Measurements from ENCODE around the gene SLC24A3.

SLC24A3 gene

DNA sequence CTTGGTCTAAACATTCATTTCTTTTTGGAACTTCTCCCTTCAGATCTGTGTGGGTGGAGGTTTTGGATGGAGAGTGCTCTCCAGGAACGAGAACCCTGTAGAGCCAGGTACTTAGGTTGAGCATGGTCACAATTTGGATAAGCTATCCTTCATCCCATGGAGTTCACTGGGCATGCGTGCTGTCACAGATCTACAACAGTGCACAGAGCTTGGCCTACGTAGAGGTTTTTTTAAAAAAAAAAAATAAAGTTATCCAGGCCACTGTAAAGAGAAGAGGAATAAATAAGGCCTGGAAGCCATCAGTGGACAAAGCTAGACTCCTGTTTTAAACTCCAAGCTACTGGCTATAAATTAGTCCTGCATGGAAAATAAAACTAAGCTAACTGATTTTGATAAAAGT is 165.6 kb downstream of the SLC24A3 start:
- Histone ChIP-seq H3K4me1 (ENCODE audit: control insufficient read depth, insufficient read depth, low read length) (no peaks in the 10 kb centered on the region), H3K9me3 (replicated peaks; ENCODE audit: low read length) (no peaks in the 10 kb centered on the region), H3K4me3 (ENCODE audit: low read length) (no peak overlapping the region), H3K4me2 (ENCODE audit: low read length) (no peak overlapping the region), H3K36me3 (ENCODE audit: insufficient read depth, low read length) (no peaks in the 10 kb centered on the region), H3K27me3 (ENCODE audit: control insufficient read depth, insufficient read depth, low read length) (peaks cover 3% of the 10 kb centered on the region), H3K9ac (ENCODE audit: low read depth, low read length) (no peak overlapping the region)

GRCh38 chr20:19380211-19380610 is 167.8 kb downstream of the SLC24A3 start:
- H3K9ac ChIP-seq (ENCODE audit: low read depth, low read length) = no peak overlapping the region
- H3K9me3 ChIP-seq (replicated peaks; ENCODE audit: low read length) = no peaks in the 10 kb centered on the region
- H3K36me3 ChIP-seq (ENCODE audit: insufficient read depth, low read length) = no peaks in the 10 kb centered on the region
- H3K4me1 ChIP-seq (ENCODE audit: control insufficient read depth, insufficient read depth, low read length) = no peaks in the 10 kb centered on the region
- peaks cover 3% of the 10 kb centered on the region for H3K27me3 ChIP-seq (ENCODE audit: control insufficient read depth, insufficient read depth, low read length)
- no peak overlapping the region for H3K4me2 ChIP-seq (ENCODE audit: low read length)
- no peak overlapping the region for H3K4me3 ChIP-seq (ENCODE audit: low read length)

GRCh38 chr20:19381947-19382346 is 169.5 kb downstream of the SLC24A3 start:
- no peak overlapping the region for H3K9ac ChIP-seq (ENCODE audit: low read depth, low read length)
- no peaks in the 10 kb centered on the region for H3K9me3 ChIP-seq (replicated peaks; ENCODE audit: low read length)
- no peaks in the 10 kb centered on the region for H3K36me3 ChIP-seq (ENCODE audit: insufficient read depth, low read length)
- peaks cover 3% of the 10 kb centered on the region for H3K27me3 ChIP-seq (ENCODE audit: control insufficient read depth, insufficient read depth, low read length)
- no peak overlapping the region for H3K4me3 ChIP-seq (ENCODE audit: low read length)
- no peak overlapping the region for H3K4me2 ChIP-seq (ENCODE audit: low read length)
- no peaks in the 10 kb centered on the region for H3K4me1 ChIP-seq (ENCODE audit: control insufficient read depth, insufficient read depth, low read length)

DNA sequence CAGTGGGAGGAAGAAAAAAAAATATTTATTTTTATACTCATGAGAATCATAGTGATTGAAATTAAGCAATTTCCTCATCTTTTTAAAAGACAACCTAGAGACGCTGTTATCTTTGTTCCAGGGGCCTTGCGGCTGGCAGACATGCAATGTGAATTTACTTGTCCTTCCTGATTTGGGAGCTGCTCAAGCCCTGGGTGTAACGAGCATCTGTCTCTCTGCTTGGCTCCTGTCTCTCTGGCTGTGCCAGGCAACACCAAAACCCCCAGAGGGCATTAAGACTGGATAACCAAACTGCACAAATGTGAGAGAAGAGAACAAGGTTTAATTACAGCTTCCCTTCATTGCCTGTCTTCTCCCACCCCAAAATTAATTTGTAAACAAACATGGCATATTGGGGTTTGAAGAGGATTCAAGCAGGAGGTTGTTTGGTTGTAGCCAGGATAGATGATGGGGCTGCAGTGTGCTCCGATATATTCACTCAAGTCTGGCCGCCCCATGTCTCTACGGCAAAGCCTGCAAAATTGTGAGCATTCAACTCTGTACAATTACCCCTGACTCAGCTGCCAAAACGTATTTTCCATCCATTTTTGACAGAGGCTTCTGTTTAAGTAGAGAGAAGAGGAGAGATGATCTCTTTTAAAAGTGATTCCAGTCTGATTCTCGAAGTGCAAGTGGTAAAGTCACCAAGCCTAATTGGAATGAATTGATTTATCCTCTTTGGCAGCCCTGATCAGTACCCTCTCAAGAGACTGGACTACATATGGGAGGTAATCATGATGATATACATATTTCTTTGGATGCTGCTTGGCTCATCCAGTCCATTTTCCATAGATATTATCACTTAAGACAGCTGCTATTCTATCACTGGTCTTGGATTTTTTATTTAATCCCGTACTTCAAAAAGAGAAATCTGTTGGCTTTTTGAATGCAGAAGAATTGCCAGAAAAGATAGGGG is 170.2 kb downstream of the SLC24A3 start:
- no peaks in the 10 kb centered on the region for H3K9me3 ChIP-seq (replicated peaks; ENCODE audit: low read length)
- no peak overlapping the region for H3K9ac ChIP-seq (ENCODE audit: low read depth, low read length)
- no peak overlapping the region for H3K4me3 ChIP-seq (ENCODE audit: low read length)
- peaks cover 3% of the 10 kb centered on the region for H3K27me3 ChIP-seq (ENCODE audit: control insufficient read depth, insufficient read depth, low read length)
- no peaks in the 10 kb centered on the region for H3K36me3 ChIP-seq (ENCODE audit: insufficient read depth, low read length)
- no peaks in the 10 kb centered on the region for H3K4me1 ChIP-seq (ENCODE audit: control insufficient read depth, insufficient read depth, low read length)
- no peak overlapping the region for H3K4me2 ChIP-seq (ENCODE audit: low read length)

DNA sequence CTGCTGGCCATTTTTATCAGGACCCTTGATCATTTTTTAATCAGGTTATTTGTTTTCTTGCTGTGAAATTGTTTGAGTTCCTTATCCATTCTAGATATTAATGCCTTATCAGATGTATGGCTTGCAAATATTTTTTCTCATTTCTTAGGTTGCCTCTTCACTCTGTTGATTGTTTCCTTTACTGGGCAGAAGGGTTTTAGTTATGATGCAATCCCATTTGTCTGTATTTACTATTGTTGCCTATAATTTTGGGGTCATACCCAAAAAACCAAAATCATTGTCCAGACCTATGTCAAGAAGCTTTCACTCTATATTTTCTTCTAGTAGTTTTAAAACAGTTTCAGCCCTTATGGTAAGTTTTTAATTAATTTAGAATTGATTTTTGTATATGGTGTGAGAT is 172.5 kb downstream of the SLC24A3 start:
- Histone ChIP-seq H3K4me3 (ENCODE audit: low read length) (no peak overlapping the region), H3K9ac (ENCODE audit: low read depth, low read length) (no peak overlapping the region), H3K4me1 (ENCODE audit: control insufficient read depth, insufficient read depth, low read length) (no peaks in the 10 kb centered on the region), H3K4me2 (ENCODE audit: low read length) (no peak overlapping the region), H3K27me3 (ENCODE audit: control insufficient read depth, insufficient read depth, low read length) (peaks cover 3% of the 10 kb centered on the region), H3K9me3 (replicated peaks; ENCODE audit: low read length) (no peaks in the 10 kb centered on the region), H3K36me3 (ENCODE audit: insufficient read depth, low read length) (no peaks in the 10 kb centered on the region)

DNA sequence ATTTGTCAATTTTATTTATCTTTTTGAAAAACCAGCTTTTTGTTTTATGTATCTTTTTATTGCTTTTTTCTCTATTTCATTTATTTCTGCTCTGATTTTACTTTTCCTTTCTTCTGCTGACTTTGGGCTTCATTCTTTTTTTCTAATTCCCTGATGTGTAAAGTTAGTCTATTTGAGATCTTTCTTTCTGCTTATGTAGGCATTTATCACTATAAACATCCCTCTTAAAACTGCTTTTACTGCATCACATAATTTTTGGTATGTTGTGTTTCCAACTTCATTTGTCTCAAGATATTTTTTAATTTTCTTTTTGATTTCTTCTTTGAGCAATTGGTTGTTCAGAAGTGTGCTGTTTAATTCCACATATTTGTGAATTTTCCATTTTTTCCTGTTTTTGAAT is 174.8 kb downstream of the SLC24A3 start:
- Histone ChIP-seq H3K27me3 (ENCODE audit: control insufficient read depth, insufficient read depth, low read length) (peaks cover 3% of the 10 kb centered on the region), H3K9me3 (replicated peaks; ENCODE audit: low read length) (no peaks in the 10 kb centered on the region), H3K4me1 (ENCODE audit: control insufficient read depth, insufficient read depth, low read length) (no peaks in the 10 kb centered on the region), H3K36me3 (ENCODE audit: insufficient read depth, low read length) (no peaks in the 10 kb centered on the region), H3K4me3 (ENCODE audit: low read length) (no peak overlapping the region), H3K4me2 (ENCODE audit: low read length) (no peak overlapping the region), H3K9ac (ENCODE audit: low read depth, low read length) (no peak overlapping the region)

DNA sequence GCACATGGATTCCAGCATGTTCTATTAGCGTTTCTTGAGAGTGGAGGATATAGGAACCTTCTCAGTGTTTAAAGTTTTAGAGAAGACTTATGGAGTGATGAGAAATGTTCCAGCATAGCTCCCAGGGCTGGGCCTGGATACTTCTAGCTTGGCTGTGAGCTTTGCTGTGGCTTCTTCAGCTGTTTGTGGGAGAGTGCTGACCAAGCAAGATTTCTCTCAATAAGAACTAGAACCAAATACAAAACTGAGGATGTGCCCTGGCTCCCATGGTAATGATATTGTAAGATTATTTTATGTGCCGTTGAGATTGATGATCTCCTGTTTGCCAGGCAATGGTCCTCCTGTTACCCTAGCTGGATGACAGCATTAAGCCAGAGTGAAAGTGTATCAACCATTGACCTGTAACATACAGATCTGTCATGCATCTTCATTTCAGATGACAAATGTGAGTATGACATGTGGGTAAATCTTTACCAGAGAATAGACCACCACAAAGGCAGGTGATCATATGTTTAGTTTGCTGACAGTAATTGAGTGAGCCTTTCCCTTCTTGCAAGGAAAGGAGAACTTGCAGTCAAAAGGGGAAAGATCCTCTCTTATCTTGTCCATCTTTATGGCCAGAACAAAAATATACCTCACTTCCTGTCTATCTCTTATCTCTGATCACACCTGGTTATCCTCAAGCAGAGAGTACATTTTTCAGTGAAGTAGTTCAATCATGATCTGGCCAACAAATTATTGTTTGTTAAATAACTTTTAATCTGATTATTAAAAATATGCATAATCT is 180.1 kb downstream of the SLC24A3 start:
- Histone ChIP-seq H3K9me3 (replicated peaks; ENCODE audit: low read length) (no peaks in the 10 kb centered on the region), H3K4me1 (ENCODE audit: control insufficient read depth, insufficient read depth, low read length) (no peaks in the 10 kb centered on the region), H3K4me3 (ENCODE audit: low read length) (no peak overlapping the region), H3K4me2 (ENCODE audit: low read length) (no peak overlapping the region), H3K9ac (ENCODE audit: low read depth, low read length) (no peak overlapping the region), H3K27me3 (ENCODE audit: control insufficient read depth, insufficient read depth, low read length) (no peaks in the 10 kb centered on the region), H3K36me3 (ENCODE audit: insufficient read depth, low read length) (no peaks in the 10 kb centered on the region)

DNA sequence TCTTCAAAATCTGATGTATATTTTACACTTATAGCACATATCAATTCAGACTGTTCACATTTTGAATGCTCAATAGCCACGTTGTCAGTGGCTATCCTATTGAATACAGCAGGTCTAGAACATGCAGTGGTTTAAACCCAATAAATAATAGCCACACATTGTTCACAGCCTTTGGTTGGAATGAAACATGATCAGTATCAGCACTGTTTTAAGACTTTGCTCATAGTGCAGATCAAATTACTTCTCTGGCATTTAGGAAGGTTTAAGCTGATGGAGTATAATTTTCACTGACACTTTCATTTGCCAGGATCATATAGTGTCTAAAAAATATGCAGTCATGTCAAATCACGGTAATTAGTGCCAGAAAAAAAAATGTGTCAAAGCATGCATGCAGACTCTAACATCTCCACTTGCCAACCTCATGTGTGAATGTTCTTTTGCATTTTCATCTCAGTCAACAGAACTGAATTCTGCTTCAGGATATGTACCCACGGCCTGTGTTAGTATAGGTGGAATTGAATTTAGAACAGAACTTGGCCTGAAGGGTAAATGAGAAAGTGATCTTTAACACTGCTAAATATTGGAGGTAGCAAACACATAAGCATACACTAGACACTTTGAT is 184.1 kb downstream of the SLC24A3 start:
- Histone ChIP-seq H3K9ac (ENCODE audit: low read depth, low read length) (no peak overlapping the region), H3K27me3 (ENCODE audit: control insufficient read depth, insufficient read depth, low read length) (no peaks in the 10 kb centered on the region), H3K4me1 (ENCODE audit: control insufficient read depth, insufficient read depth, low read length) (no peaks in the 10 kb centered on the region), H3K9me3 (replicated peaks; ENCODE audit: low read length) (no peaks in the 10 kb centered on the region), H3K4me2 (ENCODE audit: low read length) (no peak overlapping the region), H3K4me3 (ENCODE audit: low read length) (no peak overlapping the region), H3K36me3 (ENCODE audit: insufficient read depth, low read length) (no peaks in the 10 kb centered on the region)

DNA sequence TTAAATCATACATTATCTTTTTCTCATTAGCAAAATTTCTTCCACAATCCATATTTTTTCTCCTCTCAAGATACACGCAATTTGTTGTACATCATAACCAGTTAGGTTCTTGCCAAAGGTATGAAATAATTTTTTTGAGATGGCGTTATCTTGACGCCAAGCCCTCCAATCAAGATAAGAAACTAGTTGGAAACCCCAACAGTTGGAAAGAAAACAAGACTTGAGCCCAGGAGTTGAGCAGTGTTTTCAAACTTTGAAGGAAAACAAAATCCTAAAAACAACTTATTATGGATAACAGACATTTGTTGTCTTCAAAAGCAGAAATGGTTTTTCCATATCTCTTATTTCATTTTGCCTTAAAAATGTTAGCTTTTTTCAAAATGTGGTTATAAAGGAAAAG is 184.8 kb downstream of the SLC24A3 start:
- Histone ChIP-seq H3K4me1 (ENCODE audit: control insufficient read depth, insufficient read depth, low read length) (no peaks in the 10 kb centered on the region), H3K9me3 (replicated peaks; ENCODE audit: low read length) (no peaks in the 10 kb centered on the region), H3K9ac (ENCODE audit: low read depth, low read length) (no peak overlapping the region), H3K36me3 (ENCODE audit: insufficient read depth, low read length) (no peaks in the 10 kb centered on the region), H3K27me3 (ENCODE audit: control insufficient read depth, insufficient read depth, low read length) (no peaks in the 10 kb centered on the region), H3K4me3 (ENCODE audit: low read length) (no peak overlapping the region), H3K4me2 (ENCODE audit: low read length) (no peak overlapping the region)

DNA sequence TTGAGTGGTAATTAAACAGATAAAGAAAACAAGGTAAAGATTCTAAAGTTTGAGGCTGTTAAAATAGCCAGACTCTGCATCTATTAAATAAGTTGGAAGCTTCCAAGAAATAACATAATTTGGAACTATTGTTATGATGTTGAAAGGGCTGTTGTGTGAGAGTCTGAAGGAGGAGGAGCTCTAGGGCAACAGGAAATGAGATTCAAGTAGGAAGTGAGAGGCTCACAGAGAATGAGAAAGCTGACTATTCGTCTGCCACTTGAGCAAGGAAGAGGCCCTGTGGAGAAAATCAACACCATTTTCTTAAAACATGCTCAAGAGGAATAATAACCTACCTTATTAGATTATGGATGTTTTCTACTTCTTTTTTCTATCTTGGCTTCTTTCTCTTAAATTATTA is 185.2 kb downstream of the SLC24A3 start:
- Histone ChIP-seq H3K36me3 (ENCODE audit: insufficient read depth, low read length) (no peaks in the 10 kb centered on the region), H3K9me3 (replicated peaks; ENCODE audit: low read length) (no peaks in the 10 kb centered on the region), H3K9ac (ENCODE audit: low read depth, low read length) (no peak overlapping the region), H3K4me3 (ENCODE audit: low read length) (no peak overlapping the region), H3K4me1 (ENCODE audit: control insufficient read depth, insufficient read depth, low read length) (no peaks in the 10 kb centered on the region), H3K27me3 (ENCODE audit: control insufficient read depth, insufficient read depth, low read length) (no peaks in the 10 kb centered on the region), H3K4me2 (ENCODE audit: low read length) (no peak overlapping the region)

- Histone ChIP-seq H3K27me3 (ENCODE audit: control insufficient read depth, insufficient read depth, low read length) (no peaks in the 10 kb centered on the region), H3K9ac (ENCODE audit: low read depth, low read length) (no peak overlapping the region), H3K4me3 (ENCODE audit: low read length) (no peak overlapping the region), H3K36me3 (ENCODE audit: insufficient read depth, low read length) (no peaks in the 10 kb centered on the region), H3K4me2 (ENCODE audit: low read length) (no peak overlapping the region), H3K4me1 (ENCODE audit: control insufficient read depth, insufficient read depth, low read length) (no peaks in the 10 kb centered on the region), H3K9me3 (replicated peaks; ENCODE audit: low read length) (no peaks in the 10 kb centered on the region)
These were observed 188.7 kb downstream of the SLC24A3 start for GRCh38 chr20:19401096-19401495.
